K562 (cell line): ENCODE data around the gene ST6GALNAC3.

Experiments used
- ARID2 ChIP-seq: fragments of 450-650 bp; IDR thresholded peaks from 2 replicates; pipeline ENCODE4 v1.6.1; 2017; ENCODE audit warnings: antibody characterized with exemption, mild to moderate bottlenecking
- CREB3 ChIP-seq: fragments of 450-650 bp; conservative IDR thresholded peaks from 2 replicates; pipeline ENCODE4 v1.6.1; 2016; ENCODE audit warnings: missing genetic modification characterization, low read depth, mild to moderate bottlenecking, missing compliant biosample characterization, moderate library complexity
- GATAD2B ChIP-seq: fragments of 450-650 bp; IDR thresholded peaks from 2 replicates; pipeline ENCODE4 v1.6.1; 2017; ENCODE audit warnings: mild to moderate bottlenecking, borderline replicate concordance
- HDAC2 ChIP-seq: fragments of 450-650 bp; IDR thresholded peaks from 2 replicates; pipeline ENCODE4 v1.6.1; 2016; ENCODE audit warnings: mild to moderate bottlenecking
- HIVEP1 ChIP-seq: fragments of 250-450 bp; sonication (Bioruptor Pico); IDR thresholded peaks from 2 replicates; pipeline ENCODE4 v1.4.0; 2020; ENCODE audit warnings: mild to moderate bottlenecking
- PML ChIP-seq: IDR thresholded peaks from 2 replicates; pipeline ENCODE4 v1.6.1; 2012; ENCODE audit warnings: low read length, inconsistent platforms
- POLR2A ChIP-seq: fragments of 450-650 bp; conservative IDR thresholded peaks from 2 replicates; pipeline ENCODE4 v1.6.1; 2016
- POLR2G ChIP-seq: fragments of 200-400 bp; formaldehyde crosslinking; IDR thresholded peaks from 2 replicates; pipeline ENCODE4 v1.6.1; 2017; ENCODE audit warnings: low read depth, mild to moderate bottlenecking, antibody characterized with exemption, low read length, moderate library complexity
- RERE ChIP-seq: sonication (generic); formaldehyde crosslinking; IDR thresholded peaks from 2 replicates; pipeline ENCODE4 v1.8.0; 2023; ENCODE audit warnings: missing genetic modification reagents, mild to moderate bottlenecking, borderline replicate concordance
- ZBTB11 ChIP-seq, 3 experiments: fragments of 200-800 bp in 1 of 3; fragments of 250-450 bp in 1 of 3; fragments of 450-650 bp in 1 of 3; sonication (Bioruptor Pico) in 1 of 3; sonication (Bioruptor generic) in 1 of 3; formaldehyde crosslinking in 1 of 3; IDR thresholded peaks; 2 replicates each; pipeline versions ENCODE4 v1.6.1 to v1.8.0; 2016 to 2022; ENCODE audit warnings: mild to moderate bottlenecking in 2 of 3, missing genetic modification characterization in 2 of 3, missing compliant biosample characterization in 1 of 3, moderate library complexity in 1 of 3
- ZNF217 ChIP-seq: sonication (generic); formaldehyde crosslinking; IDR thresholded peaks from 2 replicates; pipeline ENCODE4 v1.8.0; 2022; ENCODE audit warnings: mild to moderate bottlenecking, missing genetic modification reagents
- ZNF274 ChIP-seq: IDR thresholded peaks from 2 replicates; pipeline ENCODE4 v1.6.1; 2011; ENCODE audit warnings: low read depth, mild to moderate bottlenecking, low read length, moderate library complexity, borderline replicate concordance
- ZZZ3 ChIP-seq: fragments of 450-650 bp; IDR thresholded peaks from 2 replicates; pipeline ENCODE4 v1.6.1; 2016; ENCODE audit warnings: antibody characterized with exemption, mild to moderate bottlenecking, moderate library complexity

GRCh38 chr1:76254104-76255030 is 179.8 kb downstream of the ST6GALNAC3 start:
- TF ChIP-seq ARID2 (no peak), POLR2A (no peak), POLR2G (no peak), HDAC2 (no peak), PML (no peak), ZNF217 (CRISPR knock-in tag) (no peak), HIVEP1 (no peak), CREB3 (tag) (no peak), RERE (CRISPR knock-in tag) (no peak), ZBTB11 (CRISPR knock-in tag; IDR thresholded peaks at IDR 0.05) (no peak), GATAD2B (no peak), ZZZ3 (no peak), ZNF274 (no peak)
